GM18951 (cell line): ENCODE results near the gene PPP4R3A.
"Not testable (repeated sequence)": the region's sequence is repeated elsewhere in the genome, so short reads cannot be mapped to it uniquely, and the experiment has no call there.

Experiments
- POLR2A ChIP-seq: IDR thresholded peaks from 4 replicates; pipeline ENCODE4 v1.6.1; 2011; ENCODE audit warnings: mild to moderate bottlenecking; ENCODE audit not compliant: insufficient read length, insufficient read depth; ENCODE audit errors: extremely low read depth
- in situ Hi-C: fragments of 300-500 bp; cut with MboI; formaldehyde crosslinking; loops from one replicate; pipeline ENCODE4 v1.12.0; 2022; ENCODE audit warnings: low sequenced_read_pairs, mixed read lengths, inconsistent platforms; ENCODE audit not compliant: unreplicated experiment

PPP4R3A gene

GRCh38 chr14:91416744-91417119 is 93.4 kb downstream of the PPP4R3A start:
- TF ChIP-seq POLR2A: no peak
- in situ Hi-C loops: no loop called here

- in situ Hi-C loops: no loop called here
- TF ChIP-seq POLR2A: peak; percentile 43
Observed at GRCh38 chr14:91415794-91416743, 94.0 kb downstream of the PPP4R3A start.

GRCh38 chr14:91414475-91414833 is 95.7 kb downstream of the PPP4R3A start:
- no peak for TF ChIP-seq POLR2A
- in situ Hi-C loops: no loop called here

GRCh38 chr14:91413547-91414474 is 96.3 kb downstream of the PPP4R3A start:
- in situ Hi-C loops: no loop called here
- no peak for TF ChIP-seq POLR2A

- no peak for TF ChIP-seq POLR2A
- in situ Hi-C loops: no loop called here
Observed at GRCh38 chr14:91412939-91413338, 97.2 kb downstream of the PPP4R3A start.

- in situ Hi-C loops: no loop called here
- TF ChIP-seq POLR2A: no peak
Observed at GRCh38 chr14:91410771-91411536, 99.2 kb downstream of the PPP4R3A start.

GRCh38 chr14:91409928-91410718 is 100.0 kb downstream of the PPP4R3A start:
- no peak for TF ChIP-seq POLR2A

GRCh38 chr14:91409240-91409639 is 100.9 kb downstream of the PPP4R3A start:
- in situ Hi-C loops: not testable (repeated sequence)

More at GRCh38 chr14:91409928-91410718, 100.0 kb downstream of the PPP4R3A start:
- in situ Hi-C loops: no loop called here
